Stimulated activated CD4-positive, alpha-beta T cell treated with anti-CD3 and anti-CD28 coated beads, Interleukin-4, amount 100 ng/mL, for 48 hours (primary cell): ENCODE results near the gene RABGGTA.

ENCODE experiments used
- DNase-seq, 2 donors: peaks; one replicate each; pipeline ENCODE4 v3.0.0-alpha.2; 2020; ENCODE audit warnings: low read depth in 2 of 2

Gene RABGGTA

GRCh38 chr14:24271134-24271833 is at the start of gene RABGGTA:
Gene RABGGTA, minus strand, starts transcription at chr14:24271597. Its CDS starts 482 bp downstream, at chr14:24271115.
- peak; percentile 79 to 82 for DNase-seq

- DNase-seq = no peak
Observed at GRCh38 chr14:24317141-24317928, 45.9 kb upstream of the RABGGTA start.

- DNase-seq = no peak
Observed at GRCh38 chr14:24316597-24316950, 45.2 kb upstream of the RABGGTA start.

GRCh38 chr14:24315807-24316596 is 44.6 kb upstream of the RABGGTA start:
- DNase-seq = no peak

- no peak for DNase-seq
Observed at GRCh38 chr14:24315243-24315806, 43.9 kb upstream of the RABGGTA start.

- no peak for DNase-seq
Observed at GRCh38 chr14:24314377-24315193, 43.2 kb upstream of the RABGGTA start.

- DNase-seq = no peak
Observed at GRCh38 chr14:24313913-24314312, 42.5 kb upstream of the RABGGTA start.

GRCh38 chr14:24312736-24313507 is 41.5 kb upstream of the RABGGTA start:
- DNase-seq = no peak

GRCh38 chr14:24311837-24312615 is 40.6 kb upstream of the RABGGTA start:
- no peak for DNase-seq

- peak in 1 of 2 donors; percentile 55 for DNase-seq
Observed at GRCh38 chr14:24310646-24311604, 39.5 kb upstream of the RABGGTA start, which contains the start of gene LTB4R. Gene LTB4R, plus strand, starts transcription at chr14:24311502. Its CDS starts 4,150 bp downstream, at chr14:24315652.

- DNase-seq = no peak
Observed at GRCh38 chr14:24310265-24310645, 38.9 kb upstream of the RABGGTA start.

- DNase-seq = no peak
Observed at GRCh38 chr14:24309538-24310264, 38.3 kb upstream of the RABGGTA start, which contains the start of gene LTB4R2. Gene LTB4R2, plus strand, starts transcription at chr14:24310140. Its CDS starts 525 bp downstream, at chr14:24310665.

GRCh38 chr14:24308342-24309124 is 37.1 kb upstream of the RABGGTA start:
- no peak for DNase-seq

GRCh38 chr14:24307575-24308341 is 36.4 kb upstream of the RABGGTA start, which contains the start of gene CIDEB:
Gene CIDEB, minus strand, starts transcription at chr14:24307977. Its CDS starts 119 bp downstream, at chr14:24307858.
- peak in 1 of 2 donors; percentile 40 for DNase-seq

GRCh38 chr14:24307156-24307574 is 35.8 kb upstream of the RABGGTA start:
- no peak for DNase-seq

- no peak for DNase-seq
Observed at GRCh38 chr14:24304019-24304387, 32.6 kb upstream of the RABGGTA start.
